GM23338 (cell line): ENCODE measurements around the gene RAB11FIP4. TPM values are rescaled to one million over a fixed set of nuclear protein-coding genes. Genes with fewer than 3 reads are reported as not detected.

Experiments
- ATAC-seq: fragments of 200-7000 bp; cut with Tn5 transposase; 3 replicates; pipeline ENCODE4 v1.9.1; 2020
- DNase-seq: peaks from one replicate; pipeline ENCODE4 v3.0.0-alpha.2; 2015; ENCODE audit warnings: low spot score
- H2AFZ ChIP-seq: fragments of 200-600 bp; sonication (generic); 2 replicates; pipeline ENCODE4 v1.8.0; 2016; ENCODE audit warnings: antibody characterized with exemption, mild to moderate bottlenecking, moderate library complexity
- H3F3A ChIP-seq: fragments of 200-600 bp; sonication (generic); replicated peaks from 2 replicates; pipeline ENCODE4 v1.8.0; 2017; ENCODE audit warnings: antibody characterized with exemption, mixed run types, low read depth
- H3K27ac ChIP-seq: fragments of 200-600 bp; sonication (generic); 2 replicates; pipeline ENCODE4 v1.6.1; 2016; ENCODE audit warnings: low read depth
- H3K27me3 ChIP-seq: fragments of 200-600 bp; sonication (generic); 2 replicates; pipeline ENCODE4 v1.8.0; 2016; ENCODE audit warnings: mild to moderate bottlenecking, mixed run types, moderate library complexity; ENCODE audit not compliant: insufficient read depth
- H3K36me3 ChIP-seq: fragments of 200-600 bp; sonication (generic); 2 replicates; pipeline ENCODE4 v1.8.0; 2016; ENCODE audit warnings: mild to moderate bottlenecking; ENCODE audit not compliant: insufficient read depth
- H3K4me1 ChIP-seq: fragments of 200-600 bp; sonication (generic); 2 replicates; pipeline ENCODE4 v1.8.0; 2016; ENCODE audit warnings: mild to moderate bottlenecking, moderate library complexity; ENCODE audit not compliant: insufficient read depth
- H3K4me2 ChIP-seq: fragments of 200-600 bp; sonication (generic); 2 replicates; pipeline ENCODE4 v1.7.1; 2017; ENCODE audit warnings: mixed run types
- H3K4me3 ChIP-seq: fragments of 200-600 bp; sonication (generic); 2 replicates; pipeline ENCODE4 v1.6.1; 2016; ENCODE audit warnings: mixed run types
- H3K79me2 ChIP-seq: fragments of 200-600 bp; sonication (generic); replicated peaks from 2 replicates; pipeline ENCODE4 v1.8.0; 2017; ENCODE audit warnings: mild to moderate bottlenecking; ENCODE audit not compliant: insufficient read depth
- H3K9me2 ChIP-seq: fragments of 200-600 bp; sonication (generic); 2 replicates; pipeline ENCODE4 v1.8.0; 2017; ENCODE audit not compliant: insufficient read depth
- H4K20me1 ChIP-seq: fragments of 200-600 bp; sonication (generic); replicated peaks from 2 replicates; pipeline ENCODE4 v1.8.0; 2017; ENCODE audit warnings: mild to moderate bottlenecking; ENCODE audit not compliant: insufficient read depth
- H3K27ac Mint-ChIP-seq: 2 replicates; pipeline ENCODE4 v1.8.0; 2020; ENCODE audit warnings: inconsistent platforms, mild to moderate bottlenecking, moderate library complexity, mixed read lengths
- H3K27me3 Mint-ChIP-seq: 3 replicates; pipeline ENCODE4 v1.8.0; 2022; ENCODE audit warnings: low read depth, mild to moderate bottlenecking, moderate library complexity, mixed read lengths, inconsistent platforms; ENCODE audit not compliant: insufficient read depth, poor library complexity
- H3K36me3 Mint-ChIP-seq: 3 replicates; pipeline ENCODE4 v1.8.0; 2021; ENCODE audit warnings: low read depth, mild to moderate bottlenecking, inconsistent platforms, moderate library complexity, mixed read lengths
- H3K4me1 Mint-ChIP-seq: 3 replicates; pipeline ENCODE4 v1.8.0; 2020; ENCODE audit warnings: mild to moderate bottlenecking, inconsistent platforms, mixed read lengths
- H3K4me3 Mint-ChIP-seq: 3 replicates; pipeline ENCODE4 v1.8.0; 2021; ENCODE audit warnings: moderate library complexity, mild to moderate bottlenecking, inconsistent platforms, mixed read lengths
- H3K9me3 Mint-ChIP-seq: 3 replicates; pipeline ENCODE4 v1.8.0; 2020; ENCODE audit warnings: moderate library complexity, mild to moderate bottlenecking, inconsistent platforms, mixed read lengths
- CTCF ChIP-seq, 2 experiments: fragments of 200-600 bp in 1 of 2; sonication (generic) in 1 of 2; conservative IDR thresholded peaks; 2 replicates each; pipeline versions ENCODE4 v1.5.1 to v1.6.1; 2016 to 2017; ENCODE audit warnings: antibody characterized with exemption in 2 of 2, low read depth in 2 of 2, mild to moderate bottlenecking in 2 of 2, moderate library complexity in 1 of 2
- ETS1 ChIP-seq: IDR thresholded peaks from 2 replicates; pipeline ENCODE4 v1.6.1; 2016; ENCODE audit warnings: antibody characterized with exemption
- EZH2 ChIP-seq: fragments of 200-600 bp; sonication (generic); IDR thresholded peaks from one replicate; pipeline ENCODE4 v1.8.0; 2017; ENCODE audit warnings: antibody characterized with exemption, mild to moderate bottlenecking, low read depth; ENCODE audit not compliant: unreplicated experiment
- JUNB ChIP-seq: IDR thresholded peaks from one replicate; pipeline ENCODE4 v1.6.1; 2016; ENCODE audit warnings: antibody characterized with exemption; ENCODE audit not compliant: unreplicated experiment
- NANOG ChIP-seq: IDR thresholded peaks from 2 replicates; pipeline ENCODE4 v1.6.1; 2016; ENCODE audit warnings: antibody characterized with exemption, borderline replicate concordance
- polyA plus RNA-seq: library from polyadenylated mRNA; unstranded; fragments of >200 nt; fragmentation: Nextera tagmentation; extraction: Ambion mirVana; gene quantifications from 2 replicates; pipeline ENCODE4 v1.2.1, GENCODE V29; 2016
- total RNA-seq: library from RNA; depleted of rRNA; stranded (reverse); fragments of >200 nt; shearing (Covaris generic); gene quantifications from 2 replicates; pipeline ENCODE4 v1.2.3, GENCODE V29; 2014
- TF ChIP-seq, protein P1 (sequence below): fragments of 250-450 bp; sonication (Bioruptor Pico); IDR thresholded peaks from 2 replicates; pipeline ENCODE4 v1.5.0; 2020; ENCODE audit warnings: mild to moderate bottlenecking, moderate library complexity

RAB11FIP4 gene
- total and polyA plus RNA-seq, 2 experiments from 2014 or later, result 26.0 to 65.6 TPM

DNA sequence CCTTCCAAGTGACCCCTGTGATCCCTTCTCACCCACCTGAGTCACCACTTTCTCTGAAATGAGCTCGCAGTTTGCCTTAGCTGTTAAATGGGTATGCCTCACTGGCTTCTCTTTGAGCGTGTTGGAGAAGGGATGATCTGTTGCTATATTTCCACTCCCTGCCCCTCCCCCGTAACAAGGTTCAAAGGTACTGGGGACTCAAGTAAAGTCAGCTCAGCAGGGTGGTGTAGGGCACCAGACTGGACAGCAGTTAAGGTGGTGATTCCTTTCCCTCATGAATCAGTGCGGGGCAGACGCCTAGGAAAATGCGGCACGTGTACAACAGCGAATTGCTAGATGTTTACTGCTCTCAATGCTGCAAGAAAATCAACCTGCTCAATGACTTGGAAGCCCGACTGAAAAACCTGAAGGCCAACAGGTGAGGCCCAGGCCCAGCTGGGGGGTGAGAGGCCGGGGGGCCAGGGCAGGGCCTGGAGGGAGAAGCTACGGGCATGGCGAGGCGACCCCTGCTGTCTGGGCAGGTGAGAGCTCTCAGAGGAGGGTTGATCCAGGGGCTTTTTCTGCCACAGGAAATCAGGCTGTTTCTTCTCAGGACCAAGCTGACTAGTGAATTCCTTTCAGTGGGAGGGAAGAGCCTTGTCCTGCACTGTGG, 130.3 kb downstream of the RAB11FIP4 start:
- Histone ChIP-seq H3K4me3 (no peak overlapping the region), H3F3A (no peaks in the 10 kb centered on the region), H3K79me2 (no peaks in the 10 kb centered on the region), H3K27ac (no peak overlapping the region), H3K36me3 (peaks cover 10% of the 10 kb centered on the region), H2AFZ (no peak overlapping the region), H3K27me3 (no peaks in the 10 kb centered on the region), H3K9me2 (no peaks in the 10 kb centered on the region), H3K4me2 (no peak overlapping the region), H4K20me1 (no peaks in the 10 kb centered on the region), H3K4me1 (no peaks in the 10 kb centered on the region)
- Mint-ChIP-seq H3K27ac (no peak overlapping the region), H3K4me1 (no peaks in the 10 kb centered on the region), H3K4me3 (no peak overlapping the region), H3K27me3 (peaks cover 10% of the 10 kb centered on the region), H3K9me3 (peaks cover 6% of the 10 kb centered on the region; the same call in 2 of the 3 replicates), H3K36me3 (peaks cover 60% of the 10 kb centered on the region)
- TF ChIP-seq NANOG (no peak), ETS1 (no peak), JUNB (no peak), CTCF (conservative IDR thresholded peaks at IDR 0.05; ENCODE audit: low read depth in 2 of 2) (peak in 1 of 2 experiments; percentile 24; a peak in 1 of 4 replicates), EZH2 (no peak)
- TF ChIP-seq, protein P1, sequence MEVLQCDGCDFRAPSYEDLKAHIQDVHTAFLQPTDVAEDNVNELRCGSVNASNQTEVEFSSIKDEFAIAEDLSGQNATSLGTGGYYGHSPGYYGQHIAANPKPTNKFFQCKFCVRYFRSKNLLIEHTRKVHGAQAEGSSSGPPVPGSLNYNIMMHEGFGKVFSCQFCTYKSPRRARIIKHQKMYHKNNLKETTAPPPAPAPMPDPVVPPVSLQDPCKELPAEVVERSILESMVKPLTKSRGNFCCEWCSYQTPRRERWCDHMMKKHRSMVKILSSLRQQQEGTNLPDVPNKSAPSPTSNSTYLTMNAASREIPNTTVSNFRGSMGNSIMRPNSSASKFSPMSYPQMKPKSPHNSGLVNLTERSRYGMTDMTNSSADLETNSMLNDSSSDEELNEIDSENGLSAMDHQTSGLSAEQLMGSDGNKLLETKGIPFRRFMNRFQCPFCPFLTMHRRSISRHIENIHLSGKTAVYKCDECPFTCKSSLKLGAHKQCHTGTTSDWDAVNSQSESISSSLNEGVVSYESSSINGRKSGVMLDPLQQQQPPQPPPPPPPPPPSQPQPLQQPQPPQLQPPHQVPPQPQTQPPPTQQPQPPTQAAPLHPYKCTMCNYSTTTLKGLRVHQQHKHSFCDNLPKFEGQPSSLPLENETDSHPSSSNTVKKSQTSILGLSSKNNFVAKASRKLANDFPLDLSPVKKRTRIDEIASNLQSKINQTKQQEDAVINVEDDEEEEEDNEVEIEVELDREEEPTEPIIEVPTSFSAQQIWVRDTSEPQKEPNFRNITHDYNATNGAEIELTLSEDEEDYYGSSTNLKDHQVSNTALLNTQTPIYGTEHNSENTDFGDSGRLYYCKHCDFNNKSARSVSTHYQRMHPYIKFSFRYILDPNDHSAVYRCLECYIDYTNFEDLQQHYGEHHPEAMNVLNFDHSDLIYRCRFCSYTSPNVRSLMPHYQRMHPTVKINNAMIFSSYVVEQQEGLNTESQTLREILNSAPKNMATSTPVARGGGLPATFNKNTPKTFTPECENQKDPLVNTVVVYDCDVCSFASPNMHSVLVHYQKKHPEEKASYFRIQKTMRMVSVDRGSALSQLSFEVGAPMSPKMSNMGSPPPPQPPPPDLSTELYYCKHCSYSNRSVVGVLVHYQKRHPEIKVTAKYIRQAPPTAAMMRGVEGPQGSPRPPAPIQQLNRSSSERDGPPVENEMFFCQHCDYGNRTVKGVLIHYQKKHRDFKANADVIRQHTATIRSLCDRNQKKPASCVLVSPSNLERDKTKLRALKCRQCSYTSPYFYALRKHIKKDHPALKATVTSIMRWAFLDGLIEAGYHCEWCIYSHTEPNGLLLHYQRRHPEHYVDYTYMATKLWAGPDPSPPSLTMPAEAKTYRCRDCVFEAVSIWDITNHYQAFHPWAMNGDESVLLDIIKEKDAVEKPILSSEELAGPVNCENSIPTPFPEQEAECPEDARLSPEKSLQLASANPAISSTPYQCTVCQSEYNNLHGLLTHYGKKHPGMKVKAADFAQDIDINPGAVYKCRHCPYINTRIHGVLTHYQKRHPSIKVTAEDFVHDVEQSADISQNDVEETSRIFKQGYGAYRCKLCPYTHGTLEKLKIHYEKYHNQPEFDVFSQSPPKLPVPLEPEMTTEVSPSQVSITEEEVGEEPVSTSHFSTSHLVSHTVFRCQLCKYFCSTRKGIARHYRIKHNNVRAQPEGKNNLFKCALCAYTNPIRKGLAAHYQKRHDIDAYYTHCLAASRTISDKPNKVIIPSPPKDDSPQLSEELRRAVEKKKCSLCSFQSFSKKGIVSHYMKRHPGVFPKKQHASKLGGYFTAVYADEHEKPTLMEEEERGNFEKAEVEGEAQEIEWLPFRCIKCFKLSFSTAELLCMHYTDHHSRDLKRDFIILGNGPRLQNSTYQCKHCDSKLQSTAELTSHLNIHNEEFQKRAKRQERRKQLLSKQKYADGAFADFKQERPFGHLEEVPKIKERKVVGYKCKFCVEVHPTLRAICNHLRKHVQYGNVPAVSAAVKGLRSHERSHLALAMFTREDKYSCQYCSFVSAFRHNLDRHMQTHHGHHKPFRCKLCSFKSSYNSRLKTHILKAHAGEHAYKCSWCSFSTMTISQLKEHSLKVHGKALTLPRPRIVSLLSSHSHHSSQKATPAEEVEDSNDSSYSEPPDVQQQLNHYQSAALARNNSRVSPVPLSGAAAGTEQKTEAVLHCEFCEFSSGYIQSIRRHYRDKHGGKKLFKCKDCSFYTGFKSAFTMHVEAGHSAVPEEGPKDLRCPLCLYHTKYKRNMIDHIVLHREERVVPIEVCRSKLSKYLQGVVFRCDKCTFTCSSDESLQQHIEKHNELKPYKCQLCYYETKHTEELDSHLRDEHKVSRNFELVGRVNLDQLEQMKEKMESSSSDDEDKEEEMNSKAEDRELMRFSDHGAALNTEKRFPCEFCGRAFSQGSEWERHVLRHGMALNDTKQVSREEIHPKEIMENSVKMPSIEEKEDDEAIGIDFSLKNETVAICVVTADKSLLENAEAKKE (CRISPR knock-in tag), result no peak
- DNase-seq, result no peak
- ATAC-seq, result no peak
